Endodermal cell (in vitro differentiated cells): ENCODE results near the gene ERVK3-1. TPM values are rescaled to one million over a fixed set of nuclear protein-coding genes. Genes with fewer than 3 reads are reported as not detected.
A peak's percentile ranks its signal among the peaks of the same experiment; 100 is the strongest.
"Not testable (repeated sequence)": the region's sequence is repeated elsewhere in the genome, so short reads cannot be mapped to it uniquely, and the experiment has no call there.

Experiments used
- DNase-seq: peaks from one replicate; pipeline ENCODE4 v3.0.0-alpha.2; 2017
- H3K27ac ChIP-seq: 2 replicates; pipeline ENCODE4 v1.5.1; 2013; ENCODE audit warnings: mild to moderate bottlenecking, low read depth, low read length, moderate library complexity
- H3K27me3 ChIP-seq: 2 replicates; pipeline ENCODE4 v1.6.1; 2013; ENCODE audit warnings: mild to moderate bottlenecking, low read length, moderate library complexity; ENCODE audit not compliant: insufficient read depth, control insufficient read depth, poor library complexity, severe bottlenecking
- H3K36me3 ChIP-seq: 2 replicates; pipeline ENCODE4 v1.7.0; 2013; ENCODE audit warnings: mild to moderate bottlenecking, low read length, moderate library complexity; ENCODE audit not compliant: control insufficient read depth, insufficient read depth
- H3K4me1 ChIP-seq: one replicate; pipeline ENCODE4 v1.7.0; 2013; ENCODE audit warnings: low read length; ENCODE audit not compliant: control insufficient read depth, insufficient read depth
- H3K4me3 ChIP-seq: 2 replicates; pipeline ENCODE4 v1.5.1; 2013; ENCODE audit warnings: mild to moderate bottlenecking, low read length, moderate library complexity
- H3K9ac ChIP-seq: 2 replicates; pipeline ENCODE4 v1.6.1; 2013; ENCODE audit warnings: mild to moderate bottlenecking, low read length, moderate library complexity; ENCODE audit not compliant: poor library complexity, severe bottlenecking; ENCODE audit errors: extremely low read depth
- H3K9me3 ChIP-seq: 2 replicates; pipeline ENCODE4 v1.6.1; 2013; ENCODE audit warnings: mild to moderate bottlenecking, low read length, moderate library complexity; ENCODE audit not compliant: control insufficient read depth
- H3K27ac Mint-ChIP-seq: 2 replicates; pipeline ENCODE4 v1.8.0; 2020; ENCODE audit warnings: mixed read lengths
- H3K27me3 Mint-ChIP-seq: 2 replicates; pipeline ENCODE4 v1.8.0; 2021; ENCODE audit warnings: mild to moderate bottlenecking, mixed read lengths; ENCODE audit not compliant: insufficient read depth
- H3K36me3 Mint-ChIP-seq: 2 replicates; pipeline ENCODE4 v1.8.0; 2020; ENCODE audit warnings: low read depth, mixed read lengths
- H3K4me1 Mint-ChIP-seq: 2 replicates; pipeline ENCODE4 v1.8.0; 2020; ENCODE audit warnings: mixed read lengths
- H3K4me3 Mint-ChIP-seq: 2 replicates; pipeline ENCODE4 v1.8.0; 2020; ENCODE audit warnings: mild to moderate bottlenecking, moderate library complexity, mixed read lengths
- H3K9me3 Mint-ChIP-seq: 2 replicates; pipeline ENCODE4 v1.8.0; 2020; ENCODE audit warnings: mild to moderate bottlenecking, mixed read lengths
- CTCF ChIP-seq: fragments of 200-600 bp; sonication (generic); conservative IDR thresholded peaks from 2 replicates; pipeline ENCODE4 v1.5.0; 2021; ENCODE audit warnings: antibody characterized with exemption, mild to moderate bottlenecking
- WGBS, 2 experiments: methylation state at CpG; one replicate each; pipeline versions ENCODE4 v1.1.5 to v1.1.7; 2013; ENCODE audit warnings: missing lambda C conversion rate in 2 of 2, mixed read lengths in 1 of 2; ENCODE audit not compliant: insufficient coverage in 1 of 2, insufficient read length in 1 of 2; 5-methylcytosine and 5-hydroxymethylcytosine counted together
- total RNA-seq, 2 donors: library from RNA; stranded (reverse); fragmentation: NEBNext Ultra II Directional in 1 of 2; extraction: Animal tissue kit (Norgen Biotek cat#: 25700) in 1 of 2; gene quantifications; 2 replicates in 1 of 2; 3 replicates in 1 of 2; pipeline ENCODE4 v1.2.1, GENCODE V29; 2021

Gene ERVK3-1
- total RNA-seq, 2 donors from 2014 or later = 27.5 to 28.0 TPM

- Histone ChIP-seq H3K27ac (no peak overlapping the region), H3K4me1 (no peaks in the 10 kb centered on the region), H3K9ac (peak overlapping the region; percentile 38), H3K36me3 (no peaks in the 10 kb centered on the region), H3K4me3 (peak overlapping the region; percentile 81), H3K9me3 (no peaks in the 10 kb centered on the region), H3K27me3 (peaks cover 9% of the 10 kb centered on the region)
- DNase-seq = peak; percentile 94
- no peaks in the 10 kb centered on the region for H3K9me3 Mint-ChIP-seq
- no peak for TF ChIP-seq CTCF
- WGBS, 2 experiments = 2% methylated on average over 16 to 82 of the region's 82 CpGs
- peak overlapping the region; percentile 76 for H3K4me3 Mint-ChIP-seq
- H3K4me1 Mint-ChIP-seq = no peaks in the 10 kb centered on the region
- H3K36me3 Mint-ChIP-seq = no peaks in the 10 kb centered on the region
- H3K27me3 Mint-ChIP-seq = peaks cover 63% of the 10 kb centered on the region
- no peak overlapping the region for H3K27ac Mint-ChIP-seq
These were observed 42.1 kb downstream of the ERVK3-1 start for GRCh38 chr19:58346961-58347929.

DNA sequence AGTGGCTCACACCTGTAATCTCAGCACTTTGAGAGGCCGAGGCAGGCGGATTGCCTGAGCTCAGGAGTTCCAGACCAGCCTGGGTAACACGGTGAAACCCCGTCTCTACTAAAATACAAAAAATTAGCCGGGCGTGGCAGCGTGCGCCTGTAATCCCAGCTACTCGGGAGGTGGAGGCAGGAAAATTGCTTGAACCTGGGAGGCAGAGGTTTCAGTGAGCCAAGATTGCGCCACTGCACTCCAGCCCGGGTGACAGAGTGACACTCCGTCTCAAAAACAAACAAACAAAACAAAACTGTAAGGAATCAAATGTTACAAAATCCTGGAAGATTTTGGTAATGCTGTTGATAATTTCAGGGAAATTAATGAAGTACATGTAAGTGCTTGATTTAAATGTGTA, 42.9 kb downstream of the ERVK3-1 start:
- peak overlapping the region; percentile 81 for H3K4me3 ChIP-seq
- H3K27ac Mint-ChIP-seq, H3K36me3 Mint-ChIP-seq, H3K36me3 ChIP-seq, H3K4me1 Mint-ChIP-seq, H3K4me1 ChIP-seq, H3K9ac ChIP-seq, H3K9me3 ChIP-seq, H3K9me3 Mint-ChIP-seq, H3K27me3 ChIP-seq, H3K27ac ChIP-seq: not testable (repeated sequence)
- H3K27me3 Mint-ChIP-seq = peaks cover 65% of the 10 kb centered on the region
- DNase-seq = peak; percentile 46
- 10 to 19% methylated on average over 10 to 12 of the region's 12 CpGs for WGBS, 2 experiments
- H3K4me3 Mint-ChIP-seq = peak overlapping the region; percentile 76

GRCh38 chr19:58349590-58349989, 44.4 kb downstream of the ERVK3-1 start:
- no peak for TF ChIP-seq CTCF
- no peaks in the 10 kb centered on the region for H3K9me3 ChIP-seq
- H3K9ac ChIP-seq = no peak overlapping the region
- Mint-ChIP-seq H3K36me3 (no peaks in the 10 kb centered on the region), H3K9me3 (no peaks in the 10 kb centered on the region), H3K27me3 (peaks cover 64% of the 10 kb centered on the region), H3K4me3 (no peak overlapping the region), H3K27ac (no peak overlapping the region), H3K4me1 (no peaks in the 10 kb centered on the region)
- no peak overlapping the region for H3K4me3 ChIP-seq
- H3K4me1 ChIP-seq = no peaks in the 10 kb centered on the region
- no peak overlapping the region for H3K27ac ChIP-seq
- peaks cover 9% of the 10 kb centered on the region for H3K27me3 ChIP-seq
- no peaks in the 10 kb centered on the region for H3K36me3 ChIP-seq
- DNase-seq = no peak
- 87 to 92% methylated on average over 7 to 8 of the region's 8 CpGs for WGBS, 2 experiments
